Activated CD8-positive, alpha-beta T cell treated with anti-CD3 and anti-CD28 coated beads, Interleukin-2, amount 10 ng/mL, durations not matched to agents 7 days and 5 days (primary cell): ENCODE results near the gene TMPRSS11A. TPM values are rescaled to one million over a fixed set of nuclear protein-coding genes. Genes with fewer than 3 reads are reported as not detected.

Experiments
- ATAC-seq: fragments of 150-1000 bp; cut with Tn5 transposase; one replicate; pipeline ENCODE4 v1.10.0; 2021; ENCODE audit warnings: moderate library complexity
- CTCF ChIA-PET: fragments of 350-600 bp; sonication (Branson Sonifier 250); formaldehyde crosslinking; loops from one replicate; lab custom pipeline; 2021; ENCODE audit warnings: antibody characterized with exemption; lab: Charles Lee
- POLR2A ChIA-PET: fragments of 350-600 bp; sonication (Branson Sonifier 250); formaldehyde crosslinking; loops from one replicate; lab custom pipeline; 2021; ENCODE audit warnings: antibody characterized with exemption; lab: Charles Lee
- DNase-seq: peaks from one replicate; pipeline ENCODE4 v3.0.0-alpha.2; 2020
- H3K27ac Mint-ChIP-seq: one replicate; pipeline ENCODE4 v1.8.0; 2021; ENCODE audit warnings: mild to moderate bottlenecking, mixed read lengths
- H3K27me3 Mint-ChIP-seq: one replicate; pipeline ENCODE4 v1.8.0; 2021; ENCODE audit warnings: low read depth, mixed read lengths
- H3K36me3 Mint-ChIP-seq: one replicate; pipeline ENCODE4 v1.8.0; 2021; ENCODE audit warnings: low read depth, mixed read lengths
- H3K4me1 Mint-ChIP-seq: one replicate; pipeline ENCODE4 v1.8.0; 2021; ENCODE audit warnings: low read depth, mixed read lengths
- H3K4me3 Mint-ChIP-seq: one replicate; pipeline ENCODE4 v1.8.0; 2021; ENCODE audit warnings: mild to moderate bottlenecking, mixed read lengths
- H3K9me3 Mint-ChIP-seq: one replicate; pipeline ENCODE4 v1.8.0; 2022; ENCODE audit warnings: mixed read lengths; ENCODE audit not compliant: insufficient read depth
- total RNA-seq, 2 experiments: library from RNA; stranded (reverse); gene quantifications; one replicate each; pipeline ENCODE4 v1.2.3, GENCODE V29; 2021

The TMPRSS11A gene
- total RNA-seq, 2 experiments from 2014 or later = not detected

- POLR2A ChIA-PET = no interaction called here
- H3K27me3 Mint-ChIP-seq = peaks cover 9% of the 10 kb centered on the region
- ATAC-seq = no peak
Observed at GRCh38 chr4:67934628-67935027, 28.7 kb downstream of the TMPRSS11A start.

GRCh38 chr4:67933755-67934154 lies 29.5 kb downstream of the TMPRSS11A start:
- DNase-seq = no peak
- no peaks in the 10 kb centered on the region for H3K4me1 Mint-ChIP-seq
- H3K36me3 Mint-ChIP-seq = no peaks in the 10 kb centered on the region
- H3K4me3 Mint-ChIP-seq = no peak overlapping the region
- ChIA-PET POLR2A (no interaction called here), CTCF (no interaction called here)
- H3K9me3 Mint-ChIP-seq = no peaks in the 10 kb centered on the region
- no peak overlapping the region for H3K27ac Mint-ChIP-seq
- H3K27me3 Mint-ChIP-seq = peaks cover 9% of the 10 kb centered on the region
- no peak for ATAC-seq

More at GRCh38 chr4:67934628-67935027, 28.7 kb downstream of the TMPRSS11A start:
- Mint-ChIP-seq H3K9me3 (no peaks in the 10 kb centered on the region), H3K36me3 (no peaks in the 10 kb centered on the region), H3K27ac (no peak overlapping the region), H3K4me1 (no peaks in the 10 kb centered on the region), H3K4me3 (no peak overlapping the region)
- CTCF ChIA-PET = no interaction called here
- no peak for DNase-seq

- no peaks in the 10 kb centered on the region for H3K9me3 Mint-ChIP-seq
- no peak overlapping the region for H3K27ac Mint-ChIP-seq
- H3K27me3 Mint-ChIP-seq = peaks cover 9% of the 10 kb centered on the region
- CTCF ChIA-PET = no interaction called here
- H3K36me3 Mint-ChIP-seq = no peaks in the 10 kb centered on the region
- POLR2A ChIA-PET = no interaction called here
- ATAC-seq (no peak), DNase-seq (no peak)
- no peaks in the 10 kb centered on the region for H3K4me1 Mint-ChIP-seq
- no peak overlapping the region for H3K4me3 Mint-ChIP-seq
Observed at GRCh38 chr4:67933038-67933437, 30.3 kb downstream of the TMPRSS11A start.

GRCh38 chr4:67931256-67931655 lies 32.0 kb downstream of the TMPRSS11A start:
- H3K4me3 Mint-ChIP-seq = no peak overlapping the region
- H3K36me3 Mint-ChIP-seq = no peaks in the 10 kb centered on the region
- ChIA-PET CTCF (no interaction called here), POLR2A (no interaction called here)
- no peaks in the 10 kb centered on the region for H3K9me3 Mint-ChIP-seq
- H3K4me1 Mint-ChIP-seq = no peaks in the 10 kb centered on the region
- no peak overlapping the region for H3K27ac Mint-ChIP-seq
- DNase-seq = no peak
- H3K27me3 Mint-ChIP-seq = peaks cover 9% of the 10 kb centered on the region
- ATAC-seq = no peak

GRCh38 chr4:67929426-67929825 lies 33.9 kb downstream of the TMPRSS11A start:
- ATAC-seq = no peak
- no peaks in the 10 kb centered on the region for H3K9me3 Mint-ChIP-seq
- no peak overlapping the region for H3K27ac Mint-ChIP-seq
- H3K27me3 Mint-ChIP-seq = peaks cover 7% of the 10 kb centered on the region
- no peak overlapping the region for H3K4me3 Mint-ChIP-seq
- DNase-seq = no peak
- POLR2A ChIA-PET = no interaction called here
- no peaks in the 10 kb centered on the region for H3K4me1 Mint-ChIP-seq
- H3K36me3 Mint-ChIP-seq = no peaks in the 10 kb centered on the region
- CTCF ChIA-PET = no interaction called here

- Mint-ChIP-seq H3K36me3 (no peaks in the 10 kb centered on the region), H3K9me3 (no peaks in the 10 kb centered on the region), H3K27me3 (peaks cover 7% of the 10 kb centered on the region), H3K4me3 (no peak overlapping the region), H3K4me1 (no peaks in the 10 kb centered on the region), H3K27ac (no peak overlapping the region)
- POLR2A ChIA-PET = no interaction called here
- ATAC-seq (no peak), DNase-seq (no peak)
- CTCF ChIA-PET = no interaction called here
Observed at GRCh38 chr4:67928546-67928945, 34.7 kb downstream of the TMPRSS11A start.

GRCh38 chr4:67927251-67927650 lies 36.0 kb downstream of the TMPRSS11A start:
- H3K27me3 Mint-ChIP-seq = peaks cover 5% of the 10 kb centered on the region
- H3K4me1 Mint-ChIP-seq = no peaks in the 10 kb centered on the region
- DNase-seq (no peak), ATAC-seq (no peak)
- ChIA-PET POLR2A (no interaction called here), CTCF (no interaction called here)
- H3K9me3 Mint-ChIP-seq = no peaks in the 10 kb centered on the region
- no peak overlapping the region for H3K27ac Mint-ChIP-seq
- H3K36me3 Mint-ChIP-seq = no peaks in the 10 kb centered on the region
- no peak overlapping the region for H3K4me3 Mint-ChIP-seq

- ChIA-PET CTCF (interaction anchor here (1.0 kb wide), 1 partner anchor 16 kb away, joined by 4 read pairs; no protein-coding TSS in a partner anchor), POLR2A (no interaction called here)
- Mint-ChIP-seq H3K27ac (no peak overlapping the region), H3K9me3 (no peaks in the 10 kb centered on the region), H3K4me1 (no peaks in the 10 kb centered on the region), H3K4me3 (no peak overlapping the region), H3K27me3 (peaks cover 3% of the 10 kb centered on the region), H3K36me3 (no peaks in the 10 kb centered on the region)
- no peak for DNase-seq
- ATAC-seq = no peak
Observed at GRCh38 chr4:67926485-67926884, 36.8 kb downstream of the TMPRSS11A start.

- no peak for DNase-seq
- Mint-ChIP-seq H3K4me3 (no peak overlapping the region), H3K36me3 (no peaks in the 10 kb centered on the region), H3K27me3 (peaks cover 7% of the 10 kb centered on the region), H3K4me1 (no peaks in the 10 kb centered on the region), H3K27ac (no peak overlapping the region), H3K9me3 (no peaks in the 10 kb centered on the region)
- ChIA-PET POLR2A (no interaction called here), CTCF (no interaction called here)
- no peak for ATAC-seq
Observed at GRCh38 chr4:67922697-67923096, 40.6 kb downstream of the TMPRSS11A start.

- ChIA-PET CTCF (interaction anchor here (1.6 kb wide), 1 partner anchor 7 kb away, joined by 4 read pairs; no protein-coding TSS in a partner anchor), POLR2A (no interaction called here)
- H3K9me3 Mint-ChIP-seq = no peaks in the 10 kb centered on the region
- H3K27me3 Mint-ChIP-seq = peaks cover 7% of the 10 kb centered on the region
- H3K36me3 Mint-ChIP-seq = no peaks in the 10 kb centered on the region
- no peak for ATAC-seq
- no peak for DNase-seq
- no peak overlapping the region for H3K4me3 Mint-ChIP-seq
- H3K4me1 Mint-ChIP-seq = no peaks in the 10 kb centered on the region
- no peak overlapping the region for H3K27ac Mint-ChIP-seq
Observed at GRCh38 chr4:67918428-67918827, 44.9 kb downstream of the TMPRSS11A start.

GRCh38 chr4:67915400-67915966 lies 47.8 kb downstream of the TMPRSS11A start:
- CTCF ChIA-PET = no interaction called here
- POLR2A ChIA-PET = no interaction called here
- Mint-ChIP-seq H3K36me3 (no peaks in the 10 kb centered on the region), H3K27me3 (peaks cover 14% of the 10 kb centered on the region), H3K4me1 (no peaks in the 10 kb centered on the region), H3K27ac (no peak overlapping the region), H3K9me3 (no peaks in the 10 kb centered on the region), H3K4me3 (no peak overlapping the region)
- ATAC-seq (no peak), DNase-seq (no peak)

GRCh38 chr4:67912080-67912479 lies 51.2 kb downstream of the TMPRSS11A start:
- ATAC-seq (no peak), DNase-seq (no peak)
- peaks cover 6% of the 10 kb centered on the region for H3K27me3 Mint-ChIP-seq
- H3K9me3 Mint-ChIP-seq = no peaks in the 10 kb centered on the region
- POLR2A ChIA-PET = no interaction called here
- H3K4me3 Mint-ChIP-seq = no peak overlapping the region
- CTCF ChIA-PET = interaction anchor here (2.7 kb wide), 1 partner anchor 362 kb away, joined by 15 read pairs; no protein-coding TSS in a partner anchor
- no peak overlapping the region for H3K27ac Mint-ChIP-seq
- no peaks in the 10 kb centered on the region for H3K4me1 Mint-ChIP-seq
- no peaks in the 10 kb centered on the region for H3K36me3 Mint-ChIP-seq

- Mint-ChIP-seq H3K27ac (no peak overlapping the region), H3K36me3 (no peaks in the 10 kb centered on the region), H3K4me1 (no peaks in the 10 kb centered on the region), H3K27me3 (peaks cover 6% of the 10 kb centered on the region), H3K9me3 (no peaks in the 10 kb centered on the region), H3K4me3 (no peak overlapping the region)
- no peak for DNase-seq
- POLR2A ChIA-PET = no interaction called here
- ATAC-seq = no peak
- CTCF ChIA-PET = interaction anchor here (1.3 to 3.6 kb wide), 6 partner anchors 12 to 362 kb away, joined by 3 to 20 read pairs (median 11); no protein-coding TSS in a partner anchor
Observed at GRCh38 chr4:67911638-67912037, 51.7 kb downstream of the TMPRSS11A start.
